A549 (cell line): ENCODE results near the gene PRKN. TPM values are rescaled to one million over a fixed set of nuclear protein-coding genes. Genes with fewer than 3 reads are reported as not detected.

ENCODE experiments used
- ATAC-seq, 2 experiments: fragments of 200-7000 bp in 1 of 2; fragments of >200 bp in 1 of 2; cut with Nextera tagmentation in 1 of 2; cut with Tn5 transposase in 1 of 2; 3 replicates each; pipeline versions ENCODE4 v1.8.0 to v1.9.1; 2018 to 2020; ENCODE audit warnings: mild to moderate bottlenecking in 1 of 2, moderate library complexity in 1 of 2
- CTCF ChIA-PET: fragments of 300-600 bp; sonication (Branson Sonifier 250); formaldehyde crosslinking; extraction: SDS; loops from one replicate; lab custom pipeline; 2021; ENCODE audit warnings: antibody characterized with exemption, inconsistent platforms; lab: Yijun Ruan, JAX
- POLR2A ChIA-PET: fragments of 350-600 bp; formaldehyde crosslinking; extraction: SDS; loops from one replicate; lab custom pipeline; 2021; ENCODE audit warnings: antibody characterized with exemption, inconsistent platforms; lab: Yijun Ruan, JAX
- DNase-seq, 2 experiments: peaks; one replicate each; pipeline versions ENCODE4 v3.0.0 to v3.0.0-alpha.2; 2011 to 2016; ENCODE audit warnings: low read depth in 1 of 2, low spot score in 1 of 2
- FAIRE-seq: peaks from 2 replicates; lab custom pipeline; 2011; peaks lifted over from hg19 to GRCh38; lab: Jason Lieb, UNC
- H3K27ac ChIP-seq, 2 experiments: fragments of >200 bp; sonication (Bioruptor Twin); formaldehyde crosslinking; 3 replicates each; pipeline ENCODE4 v1.5.1; 2016 to 2017
- H3K4me1 ChIP-seq: fragments of >200 bp; sonication (Bioruptor Twin); formaldehyde crosslinking; 3 replicates; pipeline ENCODE4 v1.6.1; 2016
- H3K4me2 ChIP-seq: fragments of >200 bp; sonication (Bioruptor Twin); formaldehyde crosslinking; 3 replicates; pipeline ENCODE4 v1.6.1; 2016
- H3K4me3 ChIP-seq: fragments of >200 bp; sonication (Bioruptor Twin); formaldehyde crosslinking; 3 replicates; pipeline ENCODE4 v1.5.1; 2016
- H3K9me3 ChIP-seq: fragments of >200 bp; sonication (Bioruptor Twin); formaldehyde crosslinking; 3 replicates; pipeline ENCODE4 v1.6.1; 2016
- CEBPB ChIP-seq, 2 experiments: fragments of >200 bp in 1 of 2; sonication (Bioruptor Twin) in 1 of 2; formaldehyde crosslinking in 1 of 2; IDR thresholded peaks; 2 replicates each; pipeline ENCODE4 v1.6.1; 2012 to 2016
- CHD4 ChIP-seq: fragments of 200-600 bp; sonication (generic); IDR thresholded peaks from 2 replicates; pipeline ENCODE4 v1.6.1; 2016; ENCODE audit warnings: antibody characterized with exemption, mild to moderate bottlenecking, borderline replicate concordance
- EP300 ChIP-seq, 2 experiments: fragments of >200 bp; sonication (Bioruptor Twin); formaldehyde crosslinking; IDR thresholded peaks; 2 replicates in 1 of 2; 3 replicates in 1 of 2; pipeline ENCODE4 v1.6.1; 2016 to 2017
- ESRRA ChIP-seq: fragments of 150-350 bp; IDR thresholded peaks from 2 replicates; pipeline ENCODE4 v1.6.1; 2014; ENCODE audit warnings: mild to moderate bottlenecking, low read length, borderline replicate concordance
- FOSB ChIP-seq: fragments of 250-450 bp; sonication (Bioruptor Pico); IDR thresholded peaks from 2 replicates; pipeline ENCODE4 v1.5.0; 2020; ENCODE audit warnings: mild to moderate bottlenecking, moderate library complexity
- FOSL2 ChIP-seq, 2 experiments: fragments of 450-650 bp in 1 of 2; fragments of >200 bp in 1 of 2; sonication (Bioruptor Twin) in 1 of 2; formaldehyde crosslinking; IDR thresholded peaks; 2 replicates each; pipeline versions ENCODE4 v1.5.0 to v1.6.1; 2016 to 2020; ENCODE audit warnings: mild to moderate bottlenecking in 1 of 2, moderate library complexity in 1 of 2
- GATA3 ChIP-seq: IDR thresholded peaks from 2 replicates; pipeline ENCODE4 v1.6.1; 2012; ENCODE audit warnings: borderline replicate concordance
- HDAC2 ChIP-seq: fragments of 200-600 bp; sonication (generic); IDR thresholded peaks from 2 replicates; pipeline ENCODE4 v1.6.1; 2016
- HOXB5 ChIP-seq: fragments of 250-450 bp; sonication (Bioruptor Pico); IDR thresholded peaks from 2 replicates; pipeline ENCODE4 v1.5.0; 2020; ENCODE audit warnings: mild to moderate bottlenecking, moderate library complexity
- JUNB ChIP-seq: fragments of >200 bp; sonication (Bioruptor Twin); formaldehyde crosslinking; IDR thresholded peaks from 2 replicates; pipeline ENCODE4 v1.6.1; 2016
- KDM1A ChIP-seq: fragments of 200-600 bp; sonication (generic); IDR thresholded peaks from 2 replicates; pipeline ENCODE4 v1.6.1; 2016; ENCODE audit warnings: low read depth, mild to moderate bottlenecking
- NFE2L2 ChIP-seq: fragments of 150-350 bp; conservative IDR thresholded peaks from 2 replicates; pipeline ENCODE4 v1.6.1; 2014; ENCODE audit warnings: low read length
- NPAS2 ChIP-seq: fragments of 250-450 bp; sonication (Bioruptor Pico); IDR thresholded peaks from 2 replicates; pipeline ENCODE4 v1.8.0; 2022; ENCODE audit warnings: mild to moderate bottlenecking, moderate library complexity, borderline replicate concordance
- NR3C1 ChIP-seq: fragments of >200 bp; sonication (Bioruptor Twin); formaldehyde crosslinking; IDR thresholded peaks from 3 replicates; pipeline ENCODE4 v1.6.1; 2017
- POLR2AphosphoS2 ChIP-seq: conservative IDR thresholded peaks from 2 replicates; pipeline ENCODE4 v1.6.1; 2012; ENCODE audit warnings: low read length, improper control_type of control experiment, inconsistent platforms
- RARB ChIP-seq: fragments of 250-450 bp; sonication (Bioruptor Pico); IDR thresholded peaks from 2 replicates; pipeline ENCODE4 v1.8.0; 2021; ENCODE audit warnings: mild to moderate bottlenecking, moderate library complexity
- RCOR1 ChIP-seq: fragments of 150-350 bp; IDR thresholded peaks from 2 replicates; pipeline ENCODE4 v1.6.1; 2014; ENCODE audit warnings: antibody characterized with exemption, low read length, low read depth
- RFX5 ChIP-seq: fragments of 450-650 bp; IDR thresholded peaks from 2 replicates; pipeline ENCODE4 v1.7.1; 2014; ENCODE audit warnings: antibody characterized with exemption, mild to moderate bottlenecking, moderate library complexity
- SREBF2 ChIP-seq: fragments of 450-650 bp; IDR thresholded peaks from 2 replicates; pipeline ENCODE4 v1.6.1; 2014; ENCODE audit warnings: mild to moderate bottlenecking, moderate library complexity
- WGBS: methylation state at CpG from one replicate; pipeline ENCODE4 v1.1.6; 2017; ENCODE audit errors: missing lambda C conversion rate; 5-methylcytosine and 5-hydroxymethylcytosine counted together
- polyA plus RNA-seq, 4 experiments: library from polyadenylated mRNA; depleted of rRNA in 3 of 4; stranded (reverse); fragments of >200 nt; fragmentation: RNase III in 1 of 4; extraction: RNeasy Plus Mini Kit Qiagen cat#74134 plus additional on column Dnase treatment in 1 of 4; gene quantifications; 2 replicates in 3 of 4; 3 replicates in 1 of 4; pipeline ENCODE4 v1.2.3, GENCODE V29; 2011 to 2017
- TF ChIP-seq, protein P1 (sequence below): fragments of 200-600 bp; sonication (generic); IDR thresholded peaks from 2 replicates; pipeline ENCODE4 v1.6.1; 2016; ENCODE audit warnings: antibody characterized with exemption, mild to moderate bottlenecking, moderate library complexity
- TF ChIP-seq, protein P2 (sequence below): IDR thresholded peaks from 2 replicates; pipeline ENCODE4 v1.6.1; 2012
- TF ChIP-seq, protein P3 (sequence below): IDR thresholded peaks from 2 replicates; pipeline ENCODE4 v1.6.1; 2012; ENCODE audit warnings: low read depth, borderline replicate concordance
- TF ChIP-seq, protein P4 (sequence below): fragments of 250-450 bp; sonication (Bioruptor Pico); IDR thresholded peaks from 2 replicates; pipeline ENCODE4 v1.5.0; 2021; ENCODE audit warnings: mild to moderate bottlenecking, moderate library complexity, borderline replicate concordance
- TF ChIP-seq, protein P5 (sequence below): fragments of 250-450 bp; sonication (Bioruptor Pico); IDR thresholded peaks from 2 replicates; pipeline ENCODE4 v1.5.0; 2020; ENCODE audit warnings: low read depth, mild to moderate bottlenecking, moderate library complexity

The PRKN gene
- polyA plus RNA-seq, 2 of the 4 experiments (the other 2 are of a cell fraction): 0.36 to 0.39 TPM

DNA sequence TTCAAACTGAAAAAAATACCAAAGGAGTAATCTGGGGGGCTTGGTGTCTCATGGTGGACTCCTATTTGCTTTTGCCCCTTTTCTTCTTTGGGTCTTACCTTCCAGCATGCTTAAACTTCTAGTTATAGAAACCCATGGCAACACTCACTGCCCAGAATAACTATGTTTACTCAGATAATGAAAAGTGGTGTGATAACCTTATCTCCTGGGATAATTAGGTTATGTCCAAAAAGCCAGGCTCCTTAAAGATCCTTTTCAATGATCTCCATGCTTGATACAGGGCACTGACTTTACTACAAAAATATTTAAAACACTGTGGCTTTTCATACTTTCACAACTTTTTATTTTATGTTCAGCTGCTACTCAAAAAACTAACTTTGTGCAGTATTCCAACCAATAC, 245.6 kb downstream of the PRKN start:
- ATAC-seq: no peak
- CTCF ChIA-PET: no interaction called here
- FAIRE-seq: no peak

DNA sequence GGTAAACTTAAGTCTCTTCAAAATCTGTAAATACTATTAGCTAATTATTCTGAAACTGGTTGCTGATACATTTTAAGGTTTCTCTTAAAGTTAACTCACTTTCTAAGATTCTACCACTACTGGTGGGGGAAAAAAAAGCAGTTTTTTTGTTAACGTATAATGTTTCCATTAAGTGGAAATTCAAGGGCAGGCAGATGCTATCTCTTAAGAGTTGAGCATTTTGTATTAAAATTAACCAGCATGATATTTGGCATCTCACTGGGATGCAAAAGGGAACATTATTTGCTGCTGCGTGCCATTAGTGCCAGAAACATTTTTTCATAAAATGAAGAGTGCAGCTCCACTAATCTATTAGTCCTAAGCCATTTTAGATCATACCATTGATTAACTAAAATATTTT, 246.2 kb downstream of the PRKN start:
- ATAC-seq (no peak), FAIRE-seq (no peak), DNase-seq (no peak)
- Histone ChIP-seq H3K4me3 (no peak overlapping the region), H3K4me1 (no peaks in the 10 kb centered on the region), H3K27ac (no peak overlapping the region), H3K9me3 (no peaks in the 10 kb centered on the region), H3K4me2 (no peak overlapping the region)
- CTCF ChIA-PET: no interaction called here
- TF ChIP-seq, protein P1, sequence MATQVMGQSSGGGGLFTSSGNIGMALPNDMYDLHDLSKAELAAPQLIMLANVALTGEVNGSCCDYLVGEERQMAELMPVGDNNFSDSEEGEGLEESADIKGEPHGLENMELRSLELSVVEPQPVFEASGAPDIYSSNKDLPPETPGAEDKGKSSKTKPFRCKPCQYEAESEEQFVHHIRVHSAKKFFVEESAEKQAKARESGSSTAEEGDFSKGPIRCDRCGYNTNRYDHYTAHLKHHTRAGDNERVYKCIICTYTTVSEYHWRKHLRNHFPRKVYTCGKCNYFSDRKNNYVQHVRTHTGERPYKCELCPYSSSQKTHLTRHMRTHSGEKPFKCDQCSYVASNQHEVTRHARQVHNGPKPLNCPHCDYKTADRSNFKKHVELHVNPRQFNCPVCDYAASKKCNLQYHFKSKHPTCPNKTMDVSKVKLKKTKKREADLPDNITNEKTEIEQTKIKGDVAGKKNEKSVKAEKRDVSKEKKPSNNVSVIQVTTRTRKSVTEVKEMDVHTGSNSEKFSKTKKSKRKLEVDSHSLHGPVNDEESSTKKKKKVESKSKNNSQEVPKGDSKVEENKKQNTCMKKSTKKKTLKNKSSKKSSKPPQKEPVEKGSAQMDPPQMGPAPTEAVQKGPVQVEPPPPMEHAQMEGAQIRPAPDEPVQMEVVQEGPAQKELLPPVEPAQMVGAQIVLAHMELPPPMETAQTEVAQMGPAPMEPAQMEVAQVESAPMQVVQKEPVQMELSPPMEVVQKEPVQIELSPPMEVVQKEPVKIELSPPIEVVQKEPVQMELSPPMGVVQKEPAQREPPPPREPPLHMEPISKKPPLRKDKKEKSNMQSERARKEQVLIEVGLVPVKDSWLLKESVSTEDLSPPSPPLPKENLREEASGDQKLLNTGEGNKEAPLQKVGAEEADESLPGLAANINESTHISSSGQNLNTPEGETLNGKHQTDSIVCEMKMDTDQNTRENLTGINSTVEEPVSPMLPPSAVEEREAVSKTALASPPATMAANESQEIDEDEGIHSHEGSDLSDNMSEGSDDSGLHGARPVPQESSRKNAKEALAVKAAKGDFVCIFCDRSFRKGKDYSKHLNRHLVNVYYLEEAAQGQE: no peak
- no peak for TF ChIP-seq JUNB
- TF ChIP-seq NFE2L2: no peak
- TF ChIP-seq NR3C1: no peak
- TF ChIP-seq RFX5: no peak
- no peak for TF ChIP-seq EP300 (IDR thresholded peaks at IDR 0.05)
- TF ChIP-seq KDM1A: no peak
- POLR2A ChIA-PET: no interaction called here
- 55% methylated on average over 2 of the region's 2 CpGs for WGBS

More for the DNA sequence above, 245.6 kb downstream of the PRKN start:
- DNase-seq: no peak
- H3K9me3 ChIP-seq: no peaks in the 10 kb centered on the region
- no peak overlapping the region for H3K27ac ChIP-seq
- POLR2A ChIA-PET: no interaction called here
- no peak overlapping the region for H3K4me3 ChIP-seq
- H3K4me2 ChIP-seq: no peak overlapping the region
- TF ChIP-seq RARB (no peak), NFE2L2 (no peak), FOSB (CRISPR knock-in tag) (no peak), CHD4 (no peak), HOXB5 (no peak), RCOR1 (no peak), NPAS2 (CRISPR knock-in tag) (no peak)
- TF ChIP-seq, protein P2, sequence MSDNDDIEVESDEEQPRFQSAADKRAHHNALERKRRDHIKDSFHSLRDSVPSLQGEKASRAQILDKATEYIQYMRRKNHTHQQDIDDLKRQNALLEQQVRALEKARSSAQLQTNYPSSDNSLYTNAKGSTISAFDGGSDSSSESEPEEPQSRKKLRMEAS: no peak
- TF ChIP-seq, protein P3, sequence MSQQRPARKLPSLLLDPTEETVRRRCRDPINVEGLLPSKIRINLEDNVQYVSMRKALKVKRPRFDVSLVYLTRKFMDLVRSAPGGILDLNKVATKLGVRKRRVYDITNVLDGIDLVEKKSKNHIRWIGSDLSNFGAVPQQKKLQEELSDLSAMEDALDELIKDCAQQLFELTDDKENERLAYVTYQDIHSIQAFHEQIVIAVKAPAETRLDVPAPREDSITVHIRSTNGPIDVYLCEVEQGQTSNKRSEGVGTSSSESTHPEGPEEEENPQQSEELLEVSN: no peak
- no peaks in the 10 kb centered on the region for H3K4me1 ChIP-seq

DNA sequence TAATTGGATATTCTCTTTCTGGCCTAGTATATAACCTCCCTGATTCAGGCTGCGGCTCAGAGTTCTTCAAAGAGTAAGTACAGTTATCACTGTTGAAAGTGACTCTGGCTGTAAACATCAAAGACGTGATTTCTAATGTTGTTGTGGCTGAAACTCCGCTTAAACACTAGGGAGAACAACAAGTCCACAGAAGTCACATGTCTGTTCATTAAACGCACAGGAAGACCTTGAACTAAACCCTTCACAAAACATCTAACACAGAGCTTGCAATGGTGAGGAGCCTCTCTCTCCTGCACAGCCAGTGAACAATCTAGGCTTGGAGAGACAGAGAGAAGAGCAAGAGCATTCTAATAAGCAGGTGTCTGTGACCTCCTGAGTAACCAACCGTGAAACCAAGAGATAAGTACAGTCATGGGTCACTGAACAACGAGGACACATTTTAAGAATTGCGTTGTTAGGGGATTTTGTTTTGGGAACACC, 249.3 kb downstream of the PRKN start:
- 46% methylated on average over 7 of the region's 7 CpGs for WGBS

More for the DNA sequence above, 249.3 kb downstream of the PRKN start:
- no peak overlapping the region for H3K27ac ChIP-seq
- POLR2A ChIA-PET: no interaction called here
- H3K4me3 ChIP-seq: no peak overlapping the region
- H3K4me1 ChIP-seq: no peaks in the 10 kb centered on the region
- H3K4me2 ChIP-seq: no peak overlapping the region
- TF ChIP-seq, protein P4, sequence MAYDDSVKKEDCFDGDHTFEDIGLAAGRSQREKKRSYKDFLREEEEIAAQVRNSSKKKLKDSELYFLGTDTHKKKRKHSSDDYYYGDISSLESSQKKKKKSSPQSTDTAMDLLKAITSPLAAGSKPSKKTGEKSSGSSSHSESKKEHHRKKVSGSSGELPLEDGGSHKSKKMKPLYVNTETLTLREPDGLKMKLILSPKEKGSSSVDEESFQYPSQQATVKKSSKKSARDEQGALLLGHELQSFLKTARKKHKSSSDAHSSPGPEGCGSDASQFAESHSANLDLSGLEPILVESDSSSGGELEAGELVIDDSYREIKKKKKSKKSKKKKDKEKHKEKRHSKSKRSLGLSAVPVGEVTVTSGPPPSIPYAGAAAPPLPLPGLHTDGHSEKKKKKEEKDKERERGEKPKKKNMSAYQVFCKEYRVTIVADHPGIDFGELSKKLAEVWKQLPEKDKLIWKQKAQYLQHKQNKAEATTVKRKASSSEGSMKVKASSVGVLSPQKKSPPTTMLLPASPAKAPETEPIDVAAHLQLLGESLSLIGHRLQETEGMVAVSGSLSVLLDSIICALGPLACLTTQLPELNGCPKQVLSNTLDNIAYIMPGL (CRISPR knock-in tag): no peak
- no peak for TF ChIP-seq FOSB (CRISPR knock-in tag)
- TF ChIP-seq GATA3: no peak
- no peak for TF ChIP-seq POLR2AphosphoS2
- TF ChIP-seq, protein P2: no peak
- TF ChIP-seq CEBPB (IDR thresholded peaks at IDR 0.05): no peak
- TF ChIP-seq HDAC2: no peak
- no peak for TF ChIP-seq ESRRA
- no peak for TF ChIP-seq SREBF2
- no peak for TF ChIP-seq JUNB
- no peak for TF ChIP-seq FOSL2 (IDR thresholded peaks at IDR 0.05)
- TF ChIP-seq FOSL2 (CRISPR knock-in tag; IDR thresholded peaks at IDR 0.05): no peak
- TF ChIP-seq NPAS2 (CRISPR knock-in tag): no peak
- TF ChIP-seq, protein P5, sequence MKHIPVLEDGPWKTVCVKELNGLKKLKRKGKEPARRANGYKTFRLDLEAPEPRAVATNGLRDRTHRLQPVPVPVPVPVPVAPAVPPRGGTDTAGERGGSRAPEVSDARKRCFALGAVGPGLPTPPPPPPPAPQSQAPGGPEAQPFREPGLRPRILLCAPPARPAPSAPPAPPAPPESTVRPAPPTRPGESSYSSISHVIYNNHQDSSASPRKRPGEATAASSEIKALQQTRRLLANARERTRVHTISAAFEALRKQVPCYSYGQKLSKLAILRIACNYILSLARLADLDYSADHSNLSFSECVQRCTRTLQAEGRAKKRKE (CRISPR knock-in tag): no peak
- TF ChIP-seq, all 56 proteins: peak for 0
- no peak for ATAC-seq
- CTCF ChIA-PET: no interaction called here
- DNase-seq: no peak
- FAIRE-seq: no peak
- no peaks in the 10 kb centered on the region for H3K9me3 ChIP-seq
